ENCODE data around the gene PTDSS2.

PTDSS2 gene

GRCh38 chr11:442611-443081 is 7.4 kb upstream of the PTDSS2 start:
- no peak overlapping the region for H3K4me3 ChIP-seq (ENCODE audit: low read length)
- no peaks in the 10 kb centered on the region for H3K79me2 ChIP-seq (ENCODE audit: low read length)
- no peak for DNase-seq
- no peaks in the 10 kb centered on the region for H3K36me3 ChIP-seq (replicated peaks; ENCODE audit: insufficient read depth, low read length)
- peaks cover 40% of the 10 kb centered on the region for H3K27me3 ChIP-seq (replicated peaks; ENCODE audit: insufficient read depth, low read length)
- H3K9me2 ChIP-seq (replicated peaks; ENCODE audit: insufficient read depth, low read length): no peaks in the 10 kb centered on the region
- TF ChIP-seq EZH2 (optimal IDR thresholded peaks at IDR 0.05; ENCODE audit: low read depth, low read length): no peak
- no peak for TF ChIP-seq EZH2phosphoT487 (IDR thresholded peaks at IDR 0.05; ENCODE audit: low read length)
- TF ChIP-seq CTCF (IDR thresholded peaks at IDR 0.05; ENCODE audit: low read length): no peak
- H3K4me1 ChIP-seq (ENCODE audit: low read length): 0 out of 2 replicates have a peak, but pooled peaks cover 3% of the 10 kb centered on the region
- peaks cover 8% of the 10 kb centered on the region for H3F3A ChIP-seq (ENCODE audit: insufficient read depth, low read length)
- no peak overlapping the region for H3K9ac ChIP-seq (ENCODE audit: low read length)
- no peak overlapping the region for H3K27ac ChIP-seq (ENCODE audit: low read length)
- H2AFZ ChIP-seq (ENCODE audit: low read length): no peak overlapping the region
- H4K20me1 ChIP-seq (ENCODE audit: insufficient read depth, low read length): no peaks in the 10 kb centered on the region
- H3K4me2 ChIP-seq (ENCODE audit: low read depth, low read length): no peak overlapping the region
- no peaks in the 10 kb centered on the region for H3K9me3 ChIP-seq (replicated peaks; ENCODE audit: insufficient read depth, low read length)

- H3K4me2 ChIP-seq (ENCODE audit: low read depth, low read length): no peak overlapping the region
- TF ChIP-seq EZH2 (optimal IDR thresholded peaks at IDR 0.05; ENCODE audit: low read depth, low read length) (no peak), CTCF (IDR thresholded peaks at IDR 0.05; ENCODE audit: low read length) (no peak), EZH2phosphoT487 (IDR thresholded peaks at IDR 0.05; ENCODE audit: low read length) (no peak)
- H3F3A ChIP-seq (ENCODE audit: insufficient read depth, low read length): peaks cover 14% of the 10 kb centered on the region
- peaks cover 5% of the 10 kb centered on the region; the same call in 1 of the 2 replicates for H3K4me1 ChIP-seq (ENCODE audit: low read length)
- H4K20me1 ChIP-seq (ENCODE audit: insufficient read depth, low read length): no peaks in the 10 kb centered on the region
- DNase-seq: no peak
- H3K9ac ChIP-seq (ENCODE audit: low read length): no peak overlapping the region
- no peaks in the 10 kb centered on the region for H3K79me2 ChIP-seq (ENCODE audit: low read length)
- H3K36me3 ChIP-seq (replicated peaks; ENCODE audit: insufficient read depth, low read length): no peaks in the 10 kb centered on the region
- no peaks in the 10 kb centered on the region for H3K9me3 ChIP-seq (replicated peaks; ENCODE audit: insufficient read depth, low read length)
- no peaks in the 10 kb centered on the region for H3K9me2 ChIP-seq (replicated peaks; ENCODE audit: insufficient read depth, low read length)
- peaks cover 38% of the 10 kb centered on the region for H3K27me3 ChIP-seq (replicated peaks; ENCODE audit: insufficient read depth, low read length)
- H3K4me3 ChIP-seq (ENCODE audit: low read length): no peak overlapping the region
- H3K27ac ChIP-seq (ENCODE audit: low read length): no peak overlapping the region
- no peak overlapping the region for H2AFZ ChIP-seq (ENCODE audit: low read length)
Observed at GRCh38 chr11:443542-444199, 6.4 kb upstream of the PTDSS2 start.

GRCh38 chr11:444396-445144 is 5.5 kb upstream of the PTDSS2 start:
- no peak for DNase-seq
- Histone ChIP-seq H3K9ac (ENCODE audit: low read length) (no peak overlapping the region), H3K4me1 (ENCODE audit: low read length) (peaks cover 14% of the 10 kb centered on the region; the same call in 1 of the 2 replicates)

More at GRCh38 chr11:444396-445144, 5.5 kb upstream of the PTDSS2 start:
- TF ChIP-seq CTCF (IDR thresholded peaks at IDR 0.05; ENCODE audit: low read length): no peak
- TF ChIP-seq EZH2 (optimal IDR thresholded peaks at IDR 0.05; ENCODE audit: low read depth, low read length): no peak
- no peak for TF ChIP-seq EZH2phosphoT487 (IDR thresholded peaks at IDR 0.05; ENCODE audit: low read length)
- H3K27ac ChIP-seq (ENCODE audit: low read length): no peak overlapping the region
- no peaks in the 10 kb centered on the region for H3K9me2 ChIP-seq (replicated peaks; ENCODE audit: insufficient read depth, low read length)
- H3K9me3 ChIP-seq (replicated peaks; ENCODE audit: insufficient read depth, low read length): no peaks in the 10 kb centered on the region
- no peak overlapping the region for H2AFZ ChIP-seq (ENCODE audit: low read length)
- H4K20me1 ChIP-seq (ENCODE audit: insufficient read depth, low read length): no peaks in the 10 kb centered on the region
- H3K79me2 ChIP-seq (ENCODE audit: low read length): peaks cover 5% of the 10 kb centered on the region; the same call in 1 of the 2 replicates
- no peak overlapping the region for H3K4me3 ChIP-seq (ENCODE audit: low read length)
- no peaks in the 10 kb centered on the region for H3K36me3 ChIP-seq (replicated peaks; ENCODE audit: insufficient read depth, low read length)
- H3K27me3 ChIP-seq (replicated peaks; ENCODE audit: insufficient read depth, low read length): peaks cover 38% of the 10 kb centered on the region
- H3K4me2 ChIP-seq (ENCODE audit: low read depth, low read length): no peak overlapping the region
- H3F3A ChIP-seq (ENCODE audit: insufficient read depth, low read length): peaks cover 21% of the 10 kb centered on the region
